Nephron (organoid): ENCODE measurements around the gene MYO3B.

Experiments
- H3K27ac Mint-ChIP-seq, 3 experiments: 2 replicates each; pipeline ENCODE4 v1.8.0; 2020; ENCODE audit warnings: mixed read lengths in 3 of 3, mild to moderate bottlenecking in 2 of 3, moderate library complexity in 1 of 3
- H3K27me3 Mint-ChIP-seq: 2 replicates; pipeline ENCODE4 v1.8.0; 2021; ENCODE audit warnings: low read depth, mild to moderate bottlenecking, moderate library complexity, mixed read lengths
- H3K36me3 Mint-ChIP-seq: 2 replicates; pipeline ENCODE4 v1.8.0; 2020; ENCODE audit warnings: low read depth, mixed read lengths
- H3K4me1 Mint-ChIP-seq: 2 replicates; pipeline ENCODE4 v1.8.0; 2020; ENCODE audit warnings: mixed read lengths
- H3K4me3 Mint-ChIP-seq, 3 experiments: 2 replicates each; pipeline ENCODE4 v1.8.0; 2020; ENCODE audit warnings: mild to moderate bottlenecking in 3 of 3, mixed read lengths in 3 of 3, moderate library complexity in 2 of 3
- H3K9me3 Mint-ChIP-seq: 2 replicates; pipeline ENCODE4 v1.8.0; 2020; ENCODE audit warnings: mixed read lengths
- CTCF ChIP-seq, 3 experiments: fragments of 200-600 bp; sonication (generic); IDR thresholded peaks; one replicate each; pipeline ENCODE4 v1.5.0; 2021; ENCODE audit warnings: antibody characterized with exemption in 3 of 3; ENCODE audit not compliant: unreplicated experiment in 3 of 3

The MYO3B gene

GRCh38 chr2:170504810-170505145 lies 326.8 kb downstream of the MYO3B start:
- Mint-ChIP-seq H3K4me1 (peaks cover 74% of the 10 kb centered on the region), H3K4me3 (no peak overlapping the region), H3K9me3 (no peaks in the 10 kb centered on the region), H3K27ac (peak overlapping the region in 2 of 3 experiments; percentile 16 to 27), H3K36me3 (no peaks in the 10 kb centered on the region), H3K27me3 (peaks cover 26% of the 10 kb centered on the region)
- TF ChIP-seq CTCF (IDR thresholded peaks at IDR 0.05; ENCODE audit: unreplicated experiment in 3 of 3) = no peak

GRCh38 chr2:170505631-170506275 lies 327.8 kb downstream of the MYO3B start:
- Mint-ChIP-seq H3K27ac (peak overlapping the region; percentile 54 to 90 (median 84)), H3K9me3 (no peaks in the 10 kb centered on the region), H3K4me3 (peak overlapping the region; percentile 30 to 66 (median 44)), H3K36me3 (no peaks in the 10 kb centered on the region), H3K4me1 (peaks cover 74% of the 10 kb centered on the region), H3K27me3 (peaks cover 27% of the 10 kb centered on the region)
- TF ChIP-seq CTCF (IDR thresholded peaks at IDR 0.05; ENCODE audit: unreplicated experiment in 3 of 3) = no peak

- TF ChIP-seq CTCF (IDR thresholded peaks at IDR 0.05; ENCODE audit: unreplicated experiment in 3 of 3) = no peak
- peaks cover 66% of the 10 kb centered on the region for H3K4me1 Mint-ChIP-seq
- H3K4me3 Mint-ChIP-seq = peak overlapping the region in 1 of 3 experiments; percentile 24
- peak overlapping the region; percentile 11 to 47 (median 17) for H3K27ac Mint-ChIP-seq
- H3K36me3 Mint-ChIP-seq = no peaks in the 10 kb centered on the region
- H3K27me3 Mint-ChIP-seq = peaks cover 9% of the 10 kb centered on the region
- no peaks in the 10 kb centered on the region for H3K9me3 Mint-ChIP-seq
Observed at GRCh38 chr2:170509452-170510193, 331.7 kb downstream of the MYO3B start.

GRCh38 chr2:170512266-170512665 lies 334.3 kb downstream of the MYO3B start:
- Mint-ChIP-seq H3K36me3 (no peaks in the 10 kb centered on the region), H3K27me3 (peaks cover 6% of the 10 kb centered on the region), H3K4me1 (peaks cover 42% of the 10 kb centered on the region), H3K9me3 (no peaks in the 10 kb centered on the region), H3K27ac (peak overlapping the region in 2 of 3 experiments; percentile 55 to 58), H3K4me3 (no peak overlapping the region)
- no peak for TF ChIP-seq CTCF (IDR thresholded peaks at IDR 0.05; ENCODE audit: unreplicated experiment in 3 of 3)

GRCh38 chr2:170514140-170514539 lies 336.2 kb downstream of the MYO3B start:
- Mint-ChIP-seq H3K27ac (peak overlapping the region in 2 of 3 experiments; percentile 3 to 34), H3K27me3 (peaks cover 4% of the 10 kb centered on the region), H3K9me3 (no peaks in the 10 kb centered on the region), H3K36me3 (no peaks in the 10 kb centered on the region), H3K4me3 (no peak overlapping the region), H3K4me1 (peaks cover 41% of the 10 kb centered on the region)
- TF ChIP-seq CTCF (IDR thresholded peaks at IDR 0.05; ENCODE audit: unreplicated experiment in 3 of 3) = no peak
